Choroid plexus epithelial cell (primary cell): ENCODE results near the gene CUL4A.
"Not testable (repeated sequence)": the region's sequence is repeated elsewhere in the genome, so short reads cannot be mapped to it uniquely, and the experiment has no call there.

Experiments
- DNase-seq: peaks from one replicate; pipeline ENCODE4 v3.0.0-alpha.2; 2010; ENCODE audit warnings: low read depth
- H3K4me3 ChIP-seq: 2 replicates; pipeline ENCODE4 v1.5.1; 2011; ENCODE audit warnings: low read depth, mild to moderate bottlenecking, control low read depth, low read length, moderate library complexity
- TF ChIP-seq, protein P1 (sequence below): conservative IDR thresholded peaks from 2 replicates; pipeline ENCODE4 v1.5.1; 2011; ENCODE audit warnings: low read depth, mild to moderate bottlenecking, control low read depth, inconsistent platforms, low read length, moderate library complexity

Gene CUL4A

GRCh38 chr13:113258321-113259054 lies 49.1 kb downstream of the CUL4A start:
- TF ChIP-seq, protein P1, sequence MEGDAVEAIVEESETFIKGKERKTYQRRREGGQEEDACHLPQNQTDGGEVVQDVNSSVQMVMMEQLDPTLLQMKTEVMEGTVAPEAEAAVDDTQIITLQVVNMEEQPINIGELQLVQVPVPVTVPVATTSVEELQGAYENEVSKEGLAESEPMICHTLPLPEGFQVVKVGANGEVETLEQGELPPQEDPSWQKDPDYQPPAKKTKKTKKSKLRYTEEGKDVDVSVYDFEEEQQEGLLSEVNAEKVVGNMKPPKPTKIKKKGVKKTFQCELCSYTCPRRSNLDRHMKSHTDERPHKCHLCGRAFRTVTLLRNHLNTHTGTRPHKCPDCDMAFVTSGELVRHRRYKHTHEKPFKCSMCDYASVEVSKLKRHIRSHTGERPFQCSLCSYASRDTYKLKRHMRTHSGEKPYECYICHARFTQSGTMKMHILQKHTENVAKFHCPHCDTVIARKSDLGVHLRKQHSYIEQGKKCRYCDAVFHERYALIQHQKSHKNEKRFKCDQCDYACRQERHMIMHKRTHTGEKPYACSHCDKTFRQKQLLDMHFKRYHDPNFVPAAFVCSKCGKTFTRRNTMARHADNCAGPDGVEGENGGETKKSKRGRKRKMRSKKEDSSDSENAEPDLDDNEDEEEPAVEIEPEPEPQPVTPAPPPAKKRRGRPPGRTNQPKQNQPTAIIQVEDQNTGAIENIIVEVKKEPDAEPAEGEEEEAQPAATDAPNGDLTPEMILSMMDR = no peak
- DNase-seq = no peak
- H3K4me3 ChIP-seq = no peak overlapping the region

DNA sequence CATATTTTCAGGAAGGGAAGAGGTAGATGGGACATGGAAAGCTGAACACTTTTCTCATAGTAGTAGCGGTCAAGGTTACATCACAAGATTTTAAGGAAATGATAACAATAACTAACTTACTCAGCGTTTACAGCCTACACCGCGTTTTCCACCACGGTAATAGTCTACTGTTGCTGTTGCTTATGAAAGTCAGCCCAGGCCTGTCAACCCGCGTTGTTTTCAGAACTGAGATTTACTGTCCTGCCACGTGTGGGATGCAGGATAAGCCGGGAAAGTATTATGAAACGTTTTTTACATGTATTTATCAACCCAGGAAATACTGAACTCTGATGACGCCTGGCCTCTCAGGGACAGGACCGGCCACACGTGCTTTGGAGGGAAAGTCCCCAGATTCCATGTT lies 51.6 kb downstream of the CUL4A start:
- TF ChIP-seq, protein P1 = no peak
- DNase-seq = no peak
- H3K4me3 ChIP-seq = no peak overlapping the region

GRCh38 chr13:113263016-113263415 lies 53.6 kb downstream of the CUL4A start:
- DNase-seq, H3K4me3 ChIP-seq: not testable (repeated sequence)

DNA sequence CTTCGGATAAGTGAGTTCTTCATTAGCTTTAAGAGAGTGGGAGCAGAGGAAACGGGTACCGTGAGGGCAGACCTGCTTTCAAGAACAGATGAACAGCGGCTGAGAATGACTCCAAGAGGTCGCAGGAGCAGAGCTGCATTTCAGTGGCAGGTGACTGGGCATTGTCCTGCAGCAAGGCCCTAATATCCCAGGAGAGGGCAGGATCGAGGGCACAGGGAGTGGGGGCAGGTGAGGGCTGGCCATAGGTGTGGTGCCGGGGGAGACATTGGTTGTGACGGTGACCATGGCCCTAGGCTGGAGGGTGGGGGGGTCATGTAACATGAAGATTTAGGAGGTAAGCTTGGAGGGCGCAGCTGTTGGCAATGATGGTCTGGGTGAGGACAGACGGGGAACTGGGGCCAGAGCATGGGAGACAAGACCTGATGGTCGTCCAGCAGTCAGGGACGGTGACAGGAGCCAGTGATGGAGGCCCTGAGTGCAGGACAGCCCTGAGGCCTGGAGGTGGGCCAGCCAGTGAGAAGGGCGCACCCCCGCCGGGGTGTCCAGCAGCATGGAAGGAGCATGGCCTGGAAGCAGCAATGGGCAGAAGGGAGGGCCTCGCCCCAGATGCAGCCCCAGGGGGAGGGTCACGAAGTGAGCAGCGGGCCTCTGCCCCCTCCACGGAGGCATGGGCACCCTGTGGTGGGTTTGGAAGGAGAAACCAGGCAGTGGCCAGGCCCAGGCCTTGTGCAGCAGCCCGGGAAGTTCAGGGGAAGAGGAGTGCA lies 58.4 kb downstream of the CUL4A start:
- no peak overlapping the region for H3K4me3 ChIP-seq
- TF ChIP-seq, protein P1 = no peak
- no peak for DNase-seq

DNA sequence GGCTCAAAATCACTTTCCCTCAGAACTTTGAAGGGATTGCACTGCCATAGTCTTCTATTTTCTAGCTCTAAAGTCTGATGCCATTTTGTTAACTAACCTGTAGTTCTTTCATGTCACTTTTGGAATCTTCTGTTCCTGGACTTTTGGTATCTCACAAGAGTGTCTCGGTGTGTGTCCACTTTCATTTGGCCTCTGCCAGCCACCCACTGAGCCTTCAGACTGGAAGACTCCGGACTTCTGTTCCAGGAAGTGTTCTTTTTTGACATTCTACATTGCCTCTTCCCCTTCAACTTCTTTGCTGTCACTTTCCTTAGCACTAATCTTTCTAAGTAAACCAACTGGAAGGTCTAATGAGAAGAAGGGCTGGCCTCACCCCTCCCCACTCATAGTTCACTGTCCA lies 62.6 kb downstream of the CUL4A start:
- H3K4me3 ChIP-seq = no peak overlapping the region
- TF ChIP-seq, protein P1 = no peak
- DNase-seq = no peak

- TF ChIP-seq, protein P1 = no peak
- H3K4me3 ChIP-seq = no peak overlapping the region
- no peak for DNase-seq
These were observed 63.3 kb downstream of the CUL4A start for GRCh38 chr13:113272701-113273181.

DNA sequence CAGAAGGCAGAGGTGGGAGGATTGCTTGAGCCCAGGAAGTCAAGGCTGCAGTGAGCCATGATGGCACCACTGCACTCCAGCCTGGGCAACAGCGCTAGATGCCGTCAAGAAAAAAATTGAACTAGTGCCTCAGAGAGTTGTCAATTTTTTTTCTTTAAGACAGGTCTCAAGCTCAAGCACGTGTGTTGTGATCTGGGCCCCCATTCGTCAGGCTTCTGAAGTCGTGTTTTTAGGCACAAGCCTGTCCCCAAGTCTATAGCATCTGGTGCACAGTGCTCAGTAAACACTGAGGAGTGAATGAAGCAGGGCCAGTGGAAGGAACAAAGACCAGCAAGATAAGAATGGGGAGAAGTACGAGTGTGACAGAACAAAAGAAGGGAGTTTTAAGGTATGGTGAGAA lies 63.9 kb downstream of the CUL4A start:
- DNase-seq = no peak
- TF ChIP-seq, protein P1 = no peak
- H3K4me3 ChIP-seq = no peak overlapping the region
